Neural crest cell (in vitro differentiated cells): ENCODE measurements around the gene DAP. TPM values are rescaled to one million over a fixed set of nuclear protein-coding genes. Genes with fewer than 3 reads are reported as not detected.

ENCODE experiments used
- DNase-seq: peaks from one replicate; pipeline ENCODE4 v3.0.0; 2021; ENCODE audit warnings: low read depth, mixed read lengths, low spot score
- H3K27ac Mint-ChIP-seq: one replicate; pipeline ENCODE4 v1.8.0; 2021; ENCODE audit warnings: mild to moderate bottlenecking, mixed read lengths; ENCODE audit not compliant: unreplicated experiment
- H3K27me3 Mint-ChIP-seq: 2 replicates; pipeline ENCODE4 v1.8.0; 2021; ENCODE audit warnings: low read depth, mild to moderate bottlenecking, mixed read lengths
- H3K36me3 Mint-ChIP-seq: 2 replicates; pipeline ENCODE4 v1.8.0; 2021; ENCODE audit warnings: low read depth, mild to moderate bottlenecking, mixed read lengths
- H3K4me1 Mint-ChIP-seq: 2 replicates; pipeline ENCODE4 v1.8.0; 2021; ENCODE audit warnings: mixed read lengths
- H3K4me3 Mint-ChIP-seq: one replicate; pipeline ENCODE4 v1.8.0; 2021; ENCODE audit warnings: mild to moderate bottlenecking, mixed read lengths
- H3K9me3 Mint-ChIP-seq: 2 replicates; pipeline ENCODE4 v1.8.0; 2021; ENCODE audit warnings: mixed read lengths
- total RNA-seq: library from RNA; stranded (reverse); gene quantifications from 2 replicates; pipeline ENCODE4 v1.2.1, GENCODE V29; 2021
- TF ChIP-seq, protein P1 (sequence below): fragments of 200-600 bp; sonication (generic); conservative IDR thresholded peaks from 2 replicates; pipeline ENCODE4 v1.5.0; 2021; ENCODE audit warnings: antibody characterized with exemption, mild to moderate bottlenecking

Gene DAP
- total RNA-seq, 1 donor from 2014 or later = 107 TPM

DNA sequence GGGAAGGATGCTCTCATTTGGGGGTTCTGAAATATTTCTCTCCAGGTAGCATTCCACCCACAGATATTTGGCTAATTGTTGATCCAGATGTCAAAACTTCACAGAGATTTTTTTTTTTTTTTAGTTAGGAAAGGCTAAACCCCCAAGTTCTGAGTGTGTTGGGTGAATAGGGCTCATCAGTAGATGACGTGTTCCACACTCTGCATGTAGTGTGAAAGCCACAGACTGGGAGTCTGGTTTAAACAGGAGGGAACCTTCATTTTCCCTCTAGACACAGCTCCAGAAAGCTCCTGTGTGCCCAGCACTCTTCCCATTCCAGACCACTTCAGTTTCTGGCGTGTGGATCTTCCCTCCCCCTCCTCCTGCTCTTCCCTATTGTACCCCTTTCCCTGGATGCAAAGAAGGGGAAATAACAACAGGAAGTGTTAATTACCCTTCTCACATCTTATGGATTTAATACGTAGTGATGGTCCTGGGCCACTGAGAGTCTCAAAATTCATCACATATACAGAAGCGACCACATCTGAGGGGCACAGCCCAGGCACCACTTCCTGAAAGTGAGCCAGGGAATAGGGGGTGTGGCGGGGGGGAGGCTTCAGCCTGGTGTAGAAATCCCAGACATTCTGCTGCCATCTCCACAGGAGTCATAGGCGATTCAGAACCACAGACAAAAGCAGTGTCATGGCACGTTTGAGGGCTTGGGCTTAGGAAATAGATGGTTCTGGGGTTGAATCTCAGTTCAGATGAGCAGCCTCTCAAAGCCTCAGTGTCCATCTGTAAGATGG is 65.1 kb downstream of the DAP start:
- no peak overlapping the region for H3K4me3 Mint-ChIP-seq
- H3K27ac Mint-ChIP-seq = no peak overlapping the region
- H3K27me3 Mint-ChIP-seq = no peaks in the 10 kb centered on the region
- no peaks in the 10 kb centered on the region for H3K9me3 Mint-ChIP-seq
- H3K36me3 Mint-ChIP-seq = no peaks in the 10 kb centered on the region
- H3K4me1 Mint-ChIP-seq = peaks cover 27% of the 10 kb centered on the region
- TF ChIP-seq, protein P1, sequence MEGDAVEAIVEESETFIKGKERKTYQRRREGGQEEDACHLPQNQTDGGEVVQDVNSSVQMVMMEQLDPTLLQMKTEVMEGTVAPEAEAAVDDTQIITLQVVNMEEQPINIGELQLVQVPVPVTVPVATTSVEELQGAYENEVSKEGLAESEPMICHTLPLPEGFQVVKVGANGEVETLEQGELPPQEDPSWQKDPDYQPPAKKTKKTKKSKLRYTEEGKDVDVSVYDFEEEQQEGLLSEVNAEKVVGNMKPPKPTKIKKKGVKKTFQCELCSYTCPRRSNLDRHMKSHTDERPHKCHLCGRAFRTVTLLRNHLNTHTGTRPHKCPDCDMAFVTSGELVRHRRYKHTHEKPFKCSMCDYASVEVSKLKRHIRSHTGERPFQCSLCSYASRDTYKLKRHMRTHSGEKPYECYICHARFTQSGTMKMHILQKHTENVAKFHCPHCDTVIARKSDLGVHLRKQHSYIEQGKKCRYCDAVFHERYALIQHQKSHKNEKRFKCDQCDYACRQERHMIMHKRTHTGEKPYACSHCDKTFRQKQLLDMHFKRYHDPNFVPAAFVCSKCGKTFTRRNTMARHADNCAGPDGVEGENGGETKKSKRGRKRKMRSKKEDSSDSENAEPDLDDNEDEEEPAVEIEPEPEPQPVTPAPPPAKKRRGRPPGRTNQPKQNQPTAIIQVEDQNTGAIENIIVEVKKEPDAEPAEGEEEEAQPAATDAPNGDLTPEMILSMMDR = no peak
- DNase-seq = no peak

GRCh38 chr5:10695055-10695649 is 65.9 kb downstream of the DAP start:
- Mint-ChIP-seq H3K27me3 (no peaks in the 10 kb centered on the region), H3K27ac (no peak overlapping the region), H3K36me3 (peaks cover 3% of the 10 kb centered on the region), H3K4me1 (peaks cover 29% of the 10 kb centered on the region), H3K9me3 (no peaks in the 10 kb centered on the region), H3K4me3 (no peak overlapping the region)
- DNase-seq = peak; percentile 53
- TF ChIP-seq, protein P1 = peak; percentile 75

DNA sequence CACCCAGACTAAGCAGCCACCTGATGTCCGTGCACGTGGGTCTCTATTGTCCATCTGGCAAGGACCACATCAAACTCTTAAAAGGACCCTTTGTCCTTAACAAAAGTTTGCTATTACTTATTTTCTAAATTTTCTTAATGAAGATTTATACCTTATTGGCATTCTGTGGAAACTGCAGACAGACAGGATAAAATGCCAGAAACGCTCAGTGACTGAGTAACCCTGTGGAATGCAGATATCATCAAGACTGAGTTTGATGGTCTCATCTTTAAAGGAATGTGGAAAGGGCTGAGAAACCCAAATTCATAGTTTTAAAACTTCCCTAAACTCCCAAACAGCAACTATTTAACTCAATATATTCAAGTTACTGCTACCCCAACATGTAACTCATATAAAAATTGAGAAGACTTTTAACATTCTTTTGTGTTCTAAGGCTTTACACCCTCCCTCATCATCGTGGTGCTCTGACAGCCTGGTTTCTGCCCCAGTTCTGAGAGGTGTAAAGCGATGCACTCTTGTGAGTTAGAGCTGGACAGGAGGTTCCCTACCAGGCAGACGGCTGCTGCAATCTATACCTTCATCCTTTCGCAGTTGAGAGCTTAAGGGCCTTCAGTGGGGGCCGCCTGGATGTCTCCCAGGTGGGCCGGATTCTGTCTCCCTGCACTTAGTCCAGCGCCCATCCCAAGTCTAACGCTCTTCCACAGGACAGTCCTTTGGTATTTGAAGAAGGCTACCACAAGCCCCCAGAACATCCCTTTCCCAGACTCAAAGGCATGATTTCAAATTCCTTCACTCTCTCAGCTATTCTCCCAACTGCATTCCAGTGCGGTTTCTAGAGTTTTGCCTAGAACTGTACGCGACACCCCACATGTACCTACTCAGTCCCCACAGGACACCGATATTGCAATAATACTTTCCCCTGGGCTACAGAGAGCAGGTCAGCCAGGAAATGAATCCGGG is 68.9 kb downstream of the DAP start:
- peaks cover 4% of the 10 kb centered on the region for H3K9me3 Mint-ChIP-seq
- H3K4me1 Mint-ChIP-seq = peaks cover 24% of the 10 kb centered on the region
- H3K36me3 Mint-ChIP-seq = peaks cover 13% of the 10 kb centered on the region
- H3K27me3 Mint-ChIP-seq = no peaks in the 10 kb centered on the region
- H3K27ac Mint-ChIP-seq = no peak overlapping the region
- TF ChIP-seq, protein P1 = no peak
- no peak for DNase-seq
- H3K4me3 Mint-ChIP-seq = no peak overlapping the region

- Mint-ChIP-seq H3K27ac (no peak overlapping the region), H3K4me1 (peaks cover 20% of the 10 kb centered on the region), H3K36me3 (peaks cover 26% of the 10 kb centered on the region), H3K27me3 (no peaks in the 10 kb centered on the region), H3K4me3 (no peak overlapping the region), H3K9me3 (peaks cover 10% of the 10 kb centered on the region)
- TF ChIP-seq, protein P1 = no peak
- no peak for DNase-seq
Observed at GRCh38 chr5:10690460-10691440, 70.3 kb downstream of the DAP start.
